Aorta (tissue), 5 donors: ENCODE results near the gene GSX2. TPM values are rescaled to one million over a fixed set of nuclear protein-coding genes. Genes with fewer than 3 reads are reported as not detected.
"Not testable (repeated sequence)": the region's sequence is repeated elsewhere in the genome, so short reads cannot be mapped to it uniquely, and the experiment has no call there.

ENCODE experiments used
- ATAC-seq: fragments of 200-7000 bp; cut with Tn5 transposase; one replicate; pipeline ENCODE4 v1.9.1; 2022; ENCODE audit warnings: moderate library complexity; ENCODE audit not compliant: low FRiP score
- DNase-seq, 2 donors: peaks; one replicate each; pipeline ENCODE4 v3.0.0-alpha.2; 2020
- H3K27ac ChIP-seq, 2 donors: one replicate each; pipeline ENCODE4 v1.5.1; 2013; ENCODE audit warnings: low read length in 2 of 2, mild to moderate bottlenecking in 2 of 2, moderate library complexity in 2 of 2, control low read depth in 1 of 2, inconsistent platforms in 1 of 2, low read depth in 1 of 2
- H3K27me3 ChIP-seq, 2 donors: one replicate each; pipeline ENCODE4 v1.6.1; 2013; ENCODE audit warnings: control low read depth in 1 of 2, low read length in 1 of 2, mild to moderate bottlenecking in 1 of 2, moderate library complexity in 1 of 2; ENCODE audit not compliant: insufficient read depth in 2 of 2, control insufficient read depth in 1 of 2
- H3K36me3 ChIP-seq, 2 donors: one replicate each; pipeline ENCODE4 v1.6.1; 2013; ENCODE audit warnings: control low read depth in 1 of 2, low read length in 1 of 2, mild to moderate bottlenecking in 1 of 2; ENCODE audit not compliant: insufficient read depth in 2 of 2, control insufficient read depth in 1 of 2
- H3K4me1 ChIP-seq, 2 donors: one replicate each; pipeline ENCODE4 v1.6.1; 2013; ENCODE audit warnings: low read length in 2 of 2, control low read depth in 1 of 2, mild to moderate bottlenecking in 1 of 2, moderate library complexity in 1 of 2; ENCODE audit not compliant: insufficient read depth in 2 of 2, control insufficient read depth in 1 of 2
- H3K4me3 ChIP-seq, 2 donors: one replicate each; pipeline ENCODE4 v1.5.1; 2013; ENCODE audit warnings: low read length in 2 of 2, control low read depth in 1 of 2, mild to moderate bottlenecking in 1 of 2
- H3K9me3 ChIP-seq: one replicate; pipeline ENCODE4 v1.6.1; 2013; ENCODE audit warnings: mild to moderate bottlenecking, low read length; ENCODE audit not compliant: control insufficient read depth
- WGBS, 2 donors: extraction: QIAGEN DNeasy Blood & Tissue Kit; methylation state at CpG; one replicate each; pipeline ENCODE4 v1.1.7; 2013; 5-methylcytosine and 5-hydroxymethylcytosine counted together
- intact Hi-C, 2 donors: fragments of 100-400 bp; cut with DNase I; formaldehyde crosslinking; loops; one replicate each; pipeline versions ENCODE4 v1.14.2 to v1.15.0; 2022
- long read RNA-seq, 2 donors: library from polyadenylated mRNA; unstranded; transcript quantifications; one replicate each; pipeline ENCODE4 v2.0.0, GENCODE V29; 2020 to 2021
- polyA plus RNA-seq, 2 donors: library from polyadenylated mRNA; stranded (reverse); fragments of 200-250 nt; gene quantifications; one replicate each; pipeline ENCODE4 v1.2.3, GENCODE V29; 2013
- total RNA-seq, 2 donors: library from RNA; stranded (reverse); fragmentation: NEBNext Ultra II Directional; extraction: Animal tissue kit (Norgen Biotek cat#: 25700); gene quantifications; one replicate each; pipeline ENCODE4 v1.2.1, GENCODE V29; 2021
- donor health status: healthy with polysubstance abuse.
- donor health status: Bipolar disorder and iron deficiency.
- donor health status: DM: no; HTN: no; CAD: no.
- donor health status: DM: no; HTN: no; CAD: no.
- donor health status: DM: yes; HTN: yes; CAD: no.

GSX2 gene
- total RNA-seq = not detected
- polyA plus RNA-seq = not detected
- long read RNA-seq, donor 1 = 0 reads
- long read RNA-seq, donor 2 = 0 reads

GRCh38 chr4:54099748-54100574 lies at the start of gene GSX2:
TSS of gene GSX2 (plus strand) at chr4:54100163. CDS start at chr4:54100345, 182 bp downstream.
- intact Hi-C loops = loop anchor here in 1 of 2 donors (10.0 kb wide), 1 partner anchor 165 kb away; no protein-coding TSS in a partner anchor
- 1% methylated on average over 62 to 66 of the region's 66 CpGs for WGBS, 2 donors

GRCh38 chr4:54050214-54050904 lies 49.6 kb upstream of the GSX2 start:
- intact Hi-C loops = no loop called here
- Histone ChIP-seq H3K36me3 (no peaks in the 10 kb centered on the region), H3K9me3 (no peaks in the 10 kb centered on the region), H3K27me3 (no peaks in the 10 kb centered on the region), H3K4me1 (peaks cover 0 to 3% of the 10 kb centered on the region in 2 donors), H3K27ac (no peak overlapping the region), H3K4me3 (no peak overlapping the region)
- WGBS, 2 donors = 15% methylated on average over 1 of the region's 1 CpG
- ATAC-seq (no peak), DNase-seq (no peak)

More at GRCh38 chr4:54099748-54100574, at the start of gene GSX2:
- DNase-seq (peak in 1 of 2 donors; percentile 85), ATAC-seq (peak; percentile 30)
- Histone ChIP-seq H3K27ac (no peak within 1 kb of the TSS), H3K27me3 (no peaks in the 10 kb centered on the region), H3K36me3 (no peaks in the 10 kb centered on the region), H3K4me3 (peak within 1 kb of the TSS; percentile 27), H3K4me1 (no peaks in the 10 kb centered on the region), H3K9me3 (no peaks in the 10 kb centered on the region)

GRCh38 chr4:54053322-54053721 lies 46.6 kb upstream of the GSX2 start:
- H3K4me1 ChIP-seq, ATAC-seq, H3K36me3 ChIP-seq, intact Hi-C loops, H3K9me3 ChIP-seq, H3K4me3 ChIP-seq, H3K27me3 ChIP-seq, H3K27ac ChIP-seq: not testable (repeated sequence)
- DNase-seq = peak in 1 of 2 donors; percentile 49
- WGBS, 2 donors = 77 to 85% methylated on average over 5 of the region's 5 CpGs

GRCh38 chr4:54054501-54054900 lies 45.5 kb upstream of the GSX2 start:
- H3K27ac ChIP-seq = no peak overlapping the region
- peaks cover 2 to 8% of the 10 kb centered on the region in 2 donors for H3K4me1 ChIP-seq

GRCh38 chr4:54055494-54055893 lies 44.5 kb upstream of the GSX2 start:
- Histone ChIP-seq H3K4me3 (no peak overlapping the region), H3K9me3 (no peaks in the 10 kb centered on the region), H3K36me3 (no peaks in the 10 kb centered on the region), H3K27ac (no peak overlapping the region), H3K27me3 (no peaks in the 10 kb centered on the region), H3K4me1 (peaks cover 2 to 8% of the 10 kb centered on the region in 2 donors)
- ATAC-seq (no peak), DNase-seq (no peak)
- WGBS, 2 donors = 94 to 99% methylated on average over 1 of the region's 1 CpG
- intact Hi-C loops = no loop called here

More at GRCh38 chr4:54054501-54054900, 45.5 kb upstream of the GSX2 start:
- DNase-seq (no peak), ATAC-seq (no peak)
- intact Hi-C loops = no loop called here
- WGBS, 2 donors = 96 to 97% methylated on average over 2 of the region's 2 CpGs
- no peaks in the 10 kb centered on the region for H3K27me3 ChIP-seq
- no peaks in the 10 kb centered on the region for H3K9me3 ChIP-seq
- no peak overlapping the region for H3K4me3 ChIP-seq
- no peaks in the 10 kb centered on the region for H3K36me3 ChIP-seq

GRCh38 chr4:54056360-54056759 lies 43.6 kb upstream of the GSX2 start:
- H3K9me3 ChIP-seq = no peaks in the 10 kb centered on the region
- no peak overlapping the region for H3K4me3 ChIP-seq
- no peak for DNase-seq
- intact Hi-C loops = no loop called here
- peaks cover 2 to 6% of the 10 kb centered on the region in 2 donors for H3K4me1 ChIP-seq
- ATAC-seq = no peak
- H3K36me3 ChIP-seq = no peaks in the 10 kb centered on the region
- no peak overlapping the region for H3K27ac ChIP-seq
- H3K27me3 ChIP-seq = no peaks in the 10 kb centered on the region

GRCh38 chr4:54058171-54058570 lies 41.8 kb upstream of the GSX2 start:
- no peaks in the 10 kb centered on the region for H3K27me3 ChIP-seq
- ATAC-seq (no peak), DNase-seq (no peak)
- no peaks in the 10 kb centered on the region for H3K9me3 ChIP-seq
- no peak overlapping the region for H3K4me3 ChIP-seq
- H3K27ac ChIP-seq = no peak overlapping the region
- no peaks in the 10 kb centered on the region for H3K36me3 ChIP-seq
- intact Hi-C loops = no loop called here
- peaks cover 2 to 6% of the 10 kb centered on the region in 2 donors for H3K4me1 ChIP-seq
- 88 to 90% methylated on average over 3 of the region's 3 CpGs for WGBS, 2 donors

GRCh38 chr4:54060116-54060515 lies 39.8 kb upstream of the GSX2 start:
- no peaks in the 10 kb centered on the region for H3K9me3 ChIP-seq
- DNase-seq = no peak
- ATAC-seq = no peak
- peak overlapping the region in 1 of 2 donors; percentile 26 for H3K4me3 ChIP-seq
- peaks cover 2 to 6% of the 10 kb centered on the region in 2 donors for H3K4me1 ChIP-seq
- no peaks in the 10 kb centered on the region for H3K36me3 ChIP-seq
- 18 to 35% methylated on average over 2 of the region's 2 CpGs for WGBS, 2 donors
- intact Hi-C loops = loop anchor here (5.0 to 10.0 kb wide), 4 partner anchors 105 to 345 kb away; partner anchors contain the start of gene PDGFRA (in 2 of the 2)
- no peak overlapping the region for H3K27ac ChIP-seq
- H3K27me3 ChIP-seq = no peaks in the 10 kb centered on the region
